Lung (tissue), 12 donors: Measurements from ENCODE around the gene ZBTB2. TPM values are rescaled to one million over a fixed set of nuclear protein-coding genes. Genes with fewer than 3 reads are reported as not detected.

ENCODE experiments used
- ATAC-seq: fragments of 200-7000 bp; cut with Tn5 transposase; one replicate; pipeline ENCODE4 v1.9.1; 2020; ENCODE audit warnings: moderate number of reproducible peaks; ENCODE audit not compliant: insufficient read depth, low FRiP score
- DNase-seq, 3 donors: peaks; one replicate each; pipeline ENCODE4 v3.0.0-alpha.2; 2013 to 2017
- H3K27ac ChIP-seq, 2 donors: one replicate each; pipeline ENCODE4 v1.5.1; 2013; ENCODE audit warnings: mild to moderate bottlenecking in 2 of 2, moderate library complexity in 2 of 2, control low read depth in 1 of 2, inconsistent platforms in 1 of 2, low read depth in 1 of 2, low read length in 1 of 2
- H3K27me3 ChIP-seq, 3 donors: one replicate each; pipeline ENCODE4 v1.5.1; 2013; ENCODE audit warnings: low read length in 2 of 3; ENCODE audit not compliant: control insufficient read depth in 3 of 3, insufficient read depth in 3 of 3
- H3K36me3 ChIP-seq, 4 donors: one replicate each; pipeline ENCODE4 v1.5.1; 2013; ENCODE audit warnings: low read length in 4 of 4, mild to moderate bottlenecking in 1 of 4, moderate library complexity in 1 of 4; ENCODE audit not compliant: control insufficient read depth in 4 of 4, insufficient read depth in 4 of 4
- H3K4me1 ChIP-seq, 5 donors: one replicate each; pipeline ENCODE4 v1.5.1; 2013; ENCODE audit warnings: low read length in 5 of 5, mild to moderate bottlenecking in 2 of 5, moderate library complexity in 1 of 5; ENCODE audit not compliant: control insufficient read depth in 5 of 5, insufficient read depth in 5 of 5
- H3K4me3 ChIP-seq: one replicate; pipeline ENCODE4 v1.5.1; 2013; ENCODE audit warnings: mild to moderate bottlenecking, control low read depth, moderate library complexity
- H3K9ac ChIP-seq, 2 donors: one replicate each; pipeline ENCODE4 v1.5.1; 2013; ENCODE audit warnings: low read length in 2 of 2, control low read depth in 1 of 2; ENCODE audit not compliant: insufficient read depth in 1 of 2
- H3K9me3 ChIP-seq, 4 donors: one replicate each; pipeline ENCODE4 v1.5.1; 2013; ENCODE audit warnings: low read length in 3 of 4, mild to moderate bottlenecking in 1 of 4, moderate library complexity in 1 of 4; ENCODE audit not compliant: control insufficient read depth in 4 of 4, insufficient read depth in 3 of 4
- CTCF ChIP-seq: IDR thresholded peaks from 2 replicates; pipeline ENCODE4 v1.5.1; 2012; ENCODE audit warnings: mild to moderate bottlenecking; ENCODE audit errors: control extremely low read depth, extremely low read depth
- WGBS, 2 donors: extraction: QIAGEN DNeasy Blood & Tissue Kit; methylation state at CpG; one replicate each; pipeline ENCODE4 v1.1.7; 2013; 5-methylcytosine and 5-hydroxymethylcytosine counted together
- polyA plus RNA-seq, 2 donors: library from polyadenylated mRNA; stranded (reverse); fragments of 200-250 nt; gene quantifications; one replicate each; pipeline ENCODE4 v1.2.1, GENCODE V29; 2013
- total RNA-seq, 2 donors: library from RNA; depleted of rRNA in 1 of 2; stranded (reverse); fragments of >200 nt in 1 of 2; gene quantifications; one replicate each; pipeline ENCODE4 v1.2.1, GENCODE V29; 2014 to 2021
- donor health status: control.
- donor health status: control.
- donor health status: Bipolar disorder and iron deficiency.
- donor health status: healthy.
- donor health status: DM: yes; HTN: yes; CAD: no.

The ZBTB2 gene
- total and polyA plus RNA-seq, 4 donors: 8.1 to 13.9 (median 9.8) TPM

- Histone ChIP-seq H3K4me1 (peaks cover 0 to 8% (median 0%) of the 10 kb centered on the region in 5 donors), H3K9ac (no peak overlapping the region), H3K27ac (no peak overlapping the region), H3K4me3 (no peak overlapping the region), H3K9me3 (no peaks in the 10 kb centered on the region), H3K27me3 (no peaks in the 10 kb centered on the region), H3K36me3 (peaks cover 4 to 24% (median 18%) of the 10 kb centered on the region in 4 donors)
- WGBS, 2 donors: 87 to 90% methylated on average over 4 of the region's 4 CpGs
- ATAC-seq (no peak), DNase-seq (no peak)
- TF ChIP-seq CTCF: no peak
Measured at GRCh38 chr6:151432651-151433050, 41.3 kb upstream of the ZBTB2 start.

DNA sequence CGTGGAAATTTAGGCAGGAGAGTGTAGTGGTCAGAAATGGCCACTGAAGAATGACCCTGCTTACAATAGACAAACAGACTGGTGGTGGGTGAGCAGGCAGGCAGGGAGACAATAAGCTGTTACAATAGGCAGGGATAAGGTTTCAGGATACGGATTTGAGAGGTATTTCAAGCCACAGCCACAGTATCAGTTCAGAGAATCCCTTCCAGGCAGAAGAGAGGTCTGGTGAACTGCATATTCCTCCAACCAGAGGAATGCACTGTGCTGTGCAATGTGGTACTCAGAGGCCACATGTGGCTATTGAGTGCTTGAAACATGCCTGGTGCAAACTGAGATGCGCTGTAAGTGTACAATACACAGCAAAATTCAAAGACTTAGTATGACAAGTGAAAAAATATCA, 40.0 kb upstream of the ZBTB2 start:
- DNase-seq: no peak
- Histone ChIP-seq H3K4me3 (no peak overlapping the region), H3K9ac (no peak overlapping the region), H3K27ac (no peak overlapping the region), H3K27me3 (no peaks in the 10 kb centered on the region), H3K9me3 (no peaks in the 10 kb centered on the region), H3K36me3 (peaks cover 4 to 26% (median 18%) of the 10 kb centered on the region in 4 donors), H3K4me1 (peaks cover 0 to 8% (median 0%) of the 10 kb centered on the region in 5 donors)
- WGBS, 2 donors: 95 to 97% methylated on average over 3 of the region's 3 CpGs
- no peak for ATAC-seq
- no peak for TF ChIP-seq CTCF

DNA sequence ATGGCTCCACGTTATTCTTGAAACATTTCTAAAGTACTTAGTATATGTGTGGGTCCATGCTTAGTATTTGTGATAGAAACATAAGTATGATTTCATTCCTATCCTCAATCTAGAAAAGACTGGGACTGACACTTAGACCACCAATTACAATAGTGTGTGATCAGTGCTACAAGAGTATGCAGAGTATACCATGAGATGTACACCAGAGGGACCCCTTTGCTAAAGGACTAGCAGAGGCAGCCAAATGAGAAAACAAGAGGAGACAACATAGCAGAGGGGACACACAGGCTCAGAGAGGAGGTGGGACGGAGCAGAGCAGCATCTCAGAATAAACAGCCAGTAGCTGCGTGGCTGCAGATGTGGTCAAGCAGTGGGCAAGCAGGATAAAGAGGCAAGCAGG, 39.5 kb upstream of the ZBTB2 start:
- no peak overlapping the region for H3K27ac ChIP-seq

More for the DNA sequence above, 39.5 kb upstream of the ZBTB2 start:
- peaks cover 4 to 30% (median 18%) of the 10 kb centered on the region in 4 donors for H3K36me3 ChIP-seq
- no peak for ATAC-seq
- no peak overlapping the region for H3K4me3 ChIP-seq
- TF ChIP-seq CTCF: no peak
- H3K4me1 ChIP-seq: peaks cover 0 to 8% (median 0%) of the 10 kb centered on the region in 5 donors
- WGBS, 2 donors: 94 to 95% methylated on average over 3 of the region's 3 CpGs
- no peak for DNase-seq
- H3K9me3 ChIP-seq: no peaks in the 10 kb centered on the region
- no peaks in the 10 kb centered on the region for H3K27me3 ChIP-seq
- H3K9ac ChIP-seq: no peak overlapping the region
